ENCODE results near the gene CREBRF.

GRCh38 chr5:173053041-173053440 is 3.1 kb upstream of the CREBRF start:
- TF ChIP-seq CTCF (conservative IDR thresholded peaks at IDR 0.05; ENCODE audit: low read depth in 2 of 2) (no peak), EZH2 (IDR thresholded peaks at IDR 0.05; ENCODE audit: low read depth, unreplicated experiment) (no peak), POLR2AphosphoS5 (IDR thresholded peaks at IDR 0.05; ENCODE audit: low read depth) (no peak), EZH2phosphoT487 (IDR thresholded peaks at IDR 0.05; ENCODE audit: unreplicated experiment) (no peak)
- TF ChIP-seq, protein P1, sequence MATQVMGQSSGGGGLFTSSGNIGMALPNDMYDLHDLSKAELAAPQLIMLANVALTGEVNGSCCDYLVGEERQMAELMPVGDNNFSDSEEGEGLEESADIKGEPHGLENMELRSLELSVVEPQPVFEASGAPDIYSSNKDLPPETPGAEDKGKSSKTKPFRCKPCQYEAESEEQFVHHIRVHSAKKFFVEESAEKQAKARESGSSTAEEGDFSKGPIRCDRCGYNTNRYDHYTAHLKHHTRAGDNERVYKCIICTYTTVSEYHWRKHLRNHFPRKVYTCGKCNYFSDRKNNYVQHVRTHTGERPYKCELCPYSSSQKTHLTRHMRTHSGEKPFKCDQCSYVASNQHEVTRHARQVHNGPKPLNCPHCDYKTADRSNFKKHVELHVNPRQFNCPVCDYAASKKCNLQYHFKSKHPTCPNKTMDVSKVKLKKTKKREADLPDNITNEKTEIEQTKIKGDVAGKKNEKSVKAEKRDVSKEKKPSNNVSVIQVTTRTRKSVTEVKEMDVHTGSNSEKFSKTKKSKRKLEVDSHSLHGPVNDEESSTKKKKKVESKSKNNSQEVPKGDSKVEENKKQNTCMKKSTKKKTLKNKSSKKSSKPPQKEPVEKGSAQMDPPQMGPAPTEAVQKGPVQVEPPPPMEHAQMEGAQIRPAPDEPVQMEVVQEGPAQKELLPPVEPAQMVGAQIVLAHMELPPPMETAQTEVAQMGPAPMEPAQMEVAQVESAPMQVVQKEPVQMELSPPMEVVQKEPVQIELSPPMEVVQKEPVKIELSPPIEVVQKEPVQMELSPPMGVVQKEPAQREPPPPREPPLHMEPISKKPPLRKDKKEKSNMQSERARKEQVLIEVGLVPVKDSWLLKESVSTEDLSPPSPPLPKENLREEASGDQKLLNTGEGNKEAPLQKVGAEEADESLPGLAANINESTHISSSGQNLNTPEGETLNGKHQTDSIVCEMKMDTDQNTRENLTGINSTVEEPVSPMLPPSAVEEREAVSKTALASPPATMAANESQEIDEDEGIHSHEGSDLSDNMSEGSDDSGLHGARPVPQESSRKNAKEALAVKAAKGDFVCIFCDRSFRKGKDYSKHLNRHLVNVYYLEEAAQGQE (IDR thresholded peaks at IDR 0.05; ENCODE audit: unreplicated experiment): no peak
